Naive thymus-derived CD8-positive, alpha-beta T cell (primary cell): ENCODE measurements around the gene PAX5. TPM values are rescaled to one million over a fixed set of nuclear protein-coding genes. Genes with fewer than 3 reads are reported as not detected.
A peak's percentile ranks its signal among the peaks of the same experiment; 100 is the strongest.

Experiments
- ATAC-seq, 2 donors: fragments of 150-1000 bp; cut with Tn5 transposase in 1 of 2; sonication (Bioruptor Pico), chemical (Tn5 transposase) in 1 of 2; 1 replicate in 1 of 2; 2 replicates in 1 of 2; pipeline ENCODE4 v1.10.0; 2021; ENCODE audit warnings: mild to moderate bottlenecking in 2 of 2, moderate library complexity in 2 of 2
- POLR2A ChIA-PET: fragments of 350-600 bp; sonication (Branson Sonifier 250); formaldehyde crosslinking; loops from one replicate; lab custom pipeline; 2021; ENCODE audit warnings: antibody characterized with exemption; lab: Charles Lee
- DNase-seq, 10 donors: peaks; one replicate each; pipeline versions ENCODE4 v3.0.0 to v3.0.0-alpha.2; 2020 to 2022
- H3K27ac Mint-ChIP-seq, 10 donors: one replicate each; pipeline ENCODE4 v1.8.0; 2020 to 2022; ENCODE audit warnings: mild to moderate bottlenecking in 10 of 10, mixed read lengths in 10 of 10, moderate library complexity in 4 of 10, inconsistent platforms in 1 of 10
- H3K27me3 Mint-ChIP-seq, 5 donors: one replicate each; pipeline ENCODE4 v1.8.0; 2021 to 2022; ENCODE audit warnings: mixed read lengths in 5 of 5
- H3K36me3 Mint-ChIP-seq, 3 donors: one replicate each; pipeline ENCODE4 v1.8.0; 2020 to 2022; ENCODE audit warnings: mixed read lengths in 3 of 3, mild to moderate bottlenecking in 2 of 3, inconsistent platforms in 1 of 3
- H3K4me1 Mint-ChIP-seq, 4 donors: one replicate each; pipeline ENCODE4 v1.8.0; 2021 to 2022; ENCODE audit warnings: mixed read lengths in 4 of 4
- H3K4me3 Mint-ChIP-seq, 10 donors: one replicate each; pipeline ENCODE4 v1.8.0; 2020 to 2022; ENCODE audit warnings: mild to moderate bottlenecking in 10 of 10, mixed read lengths in 10 of 10, moderate library complexity in 6 of 10, inconsistent platforms in 1 of 10
- H3K9me3 Mint-ChIP-seq, 9 donors: one replicate each; pipeline ENCODE4 v1.8.0; 2020 to 2022; ENCODE audit warnings: mixed read lengths in 9 of 9, mild to moderate bottlenecking in 3 of 9, inconsistent platforms in 1 of 9, moderate library complexity in 1 of 9
- polyA plus RNA-seq, 3 donors: library from polyadenylated mRNA; unstranded; fragments of 300-500 nt; fragmentation: Illumina TruSeq; gene quantifications; one replicate each; pipeline ENCODE4 v1.2.3, GENCODE V29; 2021
- total RNA-seq, 8 experiments: library from RNA in 2 of 8; stranded (reverse) in 2 of 8; gene quantifications; one replicate each; pipeline ENCODE4 v1.2.3 and lab custom pipeline; 2021 to 2026

The PAX5 gene
- total and polyA plus RNA-seq, 5 experiments from 2014 or later, result 0.12 to 8.7 (median 8.5) TPM; not detected in 2

- no peak for ATAC-seq
- POLR2A ChIA-PET, result interaction anchor here (0.9 to 2.5 kb wide), 3 partner anchors 84 to 163 kb away, joined by 3 to 6 read pairs (median 3); partner anchors contain the start of gene ZCCHC7
- peak overlapping the region; percentile 77 to 97 (median 87) for H3K4me3 Mint-ChIP-seq
- peaks cover 0 to 11% (median 0%) of the 10 kb centered on the region in 9 donors for H3K9me3 Mint-ChIP-seq
- no peak for DNase-seq
- H3K4me1 Mint-ChIP-seq, result peaks cover 18 to 64% (median 43%) of the 10 kb centered on the region in 4 donors
- peaks cover 2 to 18% (median 5%) of the 10 kb centered on the region in 3 donors for H3K36me3 Mint-ChIP-seq
- H3K27me3 Mint-ChIP-seq, result peaks cover 40 to 96% (median 69%) of the 10 kb centered on the region in 5 donors
- H3K27ac Mint-ChIP-seq, result peak overlapping the region in 2 of 10 donors; percentile 79 to 91
These were observed 2.3 kb upstream of the PAX5 start for GRCh38 chr9:37036371-37036775.

DNA sequence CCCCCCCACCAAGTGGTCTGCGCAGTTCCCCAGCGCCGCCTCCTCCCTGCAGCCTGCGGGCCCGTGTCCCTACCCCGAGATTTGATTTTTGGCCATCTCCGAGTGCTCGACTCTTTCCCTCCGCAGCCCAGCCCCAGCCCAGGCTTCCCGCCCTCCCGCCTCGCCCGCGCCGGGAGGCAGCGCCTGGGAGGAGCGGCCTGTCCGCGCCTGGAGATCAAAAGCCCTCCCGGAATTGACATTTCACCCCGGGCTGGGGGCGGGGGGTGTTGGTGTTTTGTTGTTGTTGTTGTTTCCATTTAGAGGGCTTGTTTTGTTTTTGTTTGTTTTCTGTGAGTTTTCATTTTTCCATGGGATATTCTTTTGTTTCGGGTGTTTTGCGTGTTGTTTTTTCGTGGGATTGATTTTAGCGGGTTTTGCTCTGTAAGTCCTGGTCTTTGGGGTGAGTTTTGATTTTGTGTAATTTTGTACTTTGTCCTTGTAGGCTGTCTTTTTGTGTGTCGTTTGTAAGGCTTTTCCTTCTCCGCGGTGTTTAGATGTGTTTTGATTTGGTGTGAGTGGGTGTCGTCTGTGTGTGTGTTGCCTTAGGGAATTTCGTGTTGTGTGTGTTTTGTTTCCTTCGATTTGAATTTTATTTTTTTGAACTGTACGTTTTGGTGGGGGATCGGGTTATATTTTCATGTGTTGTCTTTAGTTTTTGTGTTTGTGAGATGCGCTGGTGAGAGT is 1.7 kb upstream of the PAX5 start:
- DNase-seq (peak in 1 of 10 donors; percentile 25), ATAC-seq (no peak)
- peaks cover 18 to 70% (median 44%) of the 10 kb centered on the region in 4 donors for H3K4me1 Mint-ChIP-seq
- peaks cover 0 to 11% (median 0%) of the 10 kb centered on the region in 9 donors for H3K9me3 Mint-ChIP-seq
- peak overlapping the region in 4 of 10 donors; percentile 54 to 91 (median 64) for H3K27ac Mint-ChIP-seq
- peaks cover 2 to 18% (median 5%) of the 10 kb centered on the region in 3 donors for H3K36me3 Mint-ChIP-seq
- POLR2A ChIA-PET, result interaction anchor here (2.5 kb wide), 1 partner anchor 85 kb away, joined by 6 read pairs; the partner anchor contains the start of gene ZCCHC7
- H3K27me3 Mint-ChIP-seq, result peaks cover 40 to 96% (median 66%) of the 10 kb centered on the region in 5 donors
- H3K4me3 Mint-ChIP-seq, result peak overlapping the region; percentile 77 to 97 (median 87)

GRCh38 chr9:37034938-37035647 is 1.0 kb upstream of the PAX5 start:
- peaks cover 0 to 11% (median 0%) of the 10 kb centered on the region in 9 donors for H3K9me3 Mint-ChIP-seq
- peak overlapping the region; percentile 0 to 97 (median 76) for H3K4me3 Mint-ChIP-seq
- peak overlapping the region in 2 of 10 donors; percentile 71 to 84 for H3K27ac Mint-ChIP-seq
- peaks cover 22 to 72% (median 50%) of the 10 kb centered on the region in 4 donors for H3K4me1 Mint-ChIP-seq
- DNase-seq, result peak in 1 of 10 donors; percentile 10
- POLR2A ChIA-PET, result interaction anchor here (0.6 kb wide), 1 partner anchor 84 kb away, joined by 7 read pairs; no protein-coding TSS in a partner anchor
- H3K36me3 Mint-ChIP-seq, result peaks cover 2 to 18% (median 8%) of the 10 kb centered on the region in 3 donors
- no peak for ATAC-seq
- peaks cover 44 to 97% (median 73%) of the 10 kb centered on the region in 5 donors for H3K27me3 Mint-ChIP-seq

GRCh38 chr9:37034305-37034937 is 353 bp upstream of the PAX5 start:
- DNase-seq, result peak in 2 of 10 donors; percentile 19 to 37
- ATAC-seq, result peak; percentile 18 to 41
- peak overlapping the region in 2 of 10 donors; percentile 79 to 84 for H3K27ac Mint-ChIP-seq

DNA sequence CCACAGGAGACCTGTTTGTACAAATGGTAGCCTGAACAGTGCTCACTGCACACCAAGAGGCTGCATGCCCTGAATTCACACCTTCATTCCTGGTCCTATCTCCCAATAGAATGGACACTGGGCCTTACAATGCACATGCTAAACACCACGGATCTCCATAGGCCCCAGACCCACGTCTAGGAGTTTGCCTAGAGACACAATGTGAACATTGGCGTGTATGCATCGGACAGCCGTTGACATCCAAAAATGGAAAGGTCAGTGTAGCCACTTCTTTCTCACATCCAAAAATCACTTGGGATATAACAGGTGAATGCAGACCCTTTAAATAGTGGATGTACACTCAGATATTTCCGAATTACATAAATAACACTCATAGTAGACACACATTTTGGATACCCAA is 927 bp downstream of the PAX5 start:
- Mint-ChIP-seq H3K9me3 (peaks cover 0 to 6% (median 0%) of the 10 kb centered on the region in 9 donors), H3K36me3 (peaks cover 2 to 9% (median 8%) of the 10 kb centered on the region in 3 donors), H3K27me3 (peaks cover 45 to 100% (median 66%) of the 10 kb centered on the region in 5 donors), H3K4me3 (peak overlapping the region in 8 of 10 donors; percentile 22 to 93 (median 64)), H3K4me1 (peaks cover 22 to 70% (median 62%) of the 10 kb centered on the region in 4 donors), H3K27ac (peak overlapping the region in 1 of 10 donors; percentile 79)
- POLR2A ChIA-PET, result no interaction called here
- DNase-seq (no peak), ATAC-seq (no peak)

More at GRCh38 chr9:37034305-37034937, 353 bp upstream of the PAX5 start:
- H3K4me1 Mint-ChIP-seq, result peaks cover 24 to 72% (median 56%) of the 10 kb centered on the region in 4 donors
- H3K4me3 Mint-ChIP-seq, result peak overlapping the region; percentile 54 to 97 (median 76)
- peaks cover 2 to 18% (median 8%) of the 10 kb centered on the region in 3 donors for H3K36me3 Mint-ChIP-seq
- peaks cover 45 to 100% (median 77%) of the 10 kb centered on the region in 5 donors for H3K27me3 Mint-ChIP-seq
- H3K9me3 Mint-ChIP-seq, result peaks cover 0 to 11% (median 0%) of the 10 kb centered on the region in 9 donors
- POLR2A ChIA-PET, result interaction anchor here (0.6 kb wide), 4 partner anchors 30 to 778 kb away, joined by 3 to 9 read pairs (median 6); no protein-coding TSS in a partner anchor

- Mint-ChIP-seq H3K36me3 (peaks cover 2 to 9% (median 8%) of the 10 kb centered on the region in 3 donors), H3K27ac (no peak overlapping the region), H3K4me1 (peaks cover 24 to 71% (median 65%) of the 10 kb centered on the region in 4 donors), H3K4me3 (peak overlapping the region in 2 of 10 donors; percentile 72 to 93), H3K9me3 (peaks cover 0 to 8% (median 0%) of the 10 kb centered on the region in 9 donors), H3K27me3 (peaks cover 47 to 100% (median 67%) of the 10 kb centered on the region in 5 donors)
- no peak for DNase-seq
- ATAC-seq, result no peak
- POLR2A ChIA-PET, result no interaction called here
These were observed 1.4 kb downstream of the PAX5 start for GRCh38 chr9:37032713-37033112.

- Mint-ChIP-seq H3K27me3 (peaks cover 45 to 100% (median 62%) of the 10 kb centered on the region in 5 donors), H3K27ac (no peak overlapping the region), H3K9me3 (peaks cover 0 to 9% (median 0%) of the 10 kb centered on the region in 9 donors), H3K4me3 (peak overlapping the region in 1 of 10 donors; percentile 93), H3K4me1 (peaks cover 20 to 72% (median 64%) of the 10 kb centered on the region in 4 donors), H3K36me3 (peaks cover 0 to 8% (median 7%) of the 10 kb centered on the region in 3 donors)
- ATAC-seq (no peak), DNase-seq (no peak)
- POLR2A ChIA-PET, result no interaction called here
These were observed 2.2 kb downstream of the PAX5 start for GRCh38 chr9:37031902-37032301.

DNA sequence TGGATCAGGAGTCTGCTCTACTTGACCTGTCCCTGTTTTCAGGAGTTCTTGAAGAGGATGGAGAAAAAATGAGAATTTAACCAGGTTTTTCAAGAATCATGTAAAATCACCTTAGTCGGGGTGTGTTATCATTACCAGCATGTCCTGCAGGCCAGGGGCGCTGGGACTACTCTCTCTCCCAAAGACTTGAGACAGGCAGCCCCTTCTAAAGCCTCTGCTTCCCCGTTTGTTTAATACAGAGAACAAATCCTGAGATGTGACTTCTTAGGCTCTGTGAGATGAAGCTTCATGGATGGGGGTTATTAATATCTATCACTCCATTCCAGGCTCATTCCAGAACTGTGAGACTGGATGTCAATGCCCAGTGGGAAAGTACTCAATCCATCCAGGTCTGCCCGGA is 3.0 kb downstream of the PAX5 start:
- no peak for ATAC-seq
- peaks cover 0 to 7% (median 0%) of the 10 kb centered on the region in 9 donors for H3K9me3 Mint-ChIP-seq
- POLR2A ChIA-PET, result no interaction called here
- no peak overlapping the region for H3K27ac Mint-ChIP-seq
- DNase-seq, result no peak
- H3K36me3 Mint-ChIP-seq, result peaks cover 0 to 6% (median 4%) of the 10 kb centered on the region in 3 donors
- peaks cover 40 to 97% (median 58%) of the 10 kb centered on the region in 5 donors for H3K27me3 Mint-ChIP-seq
- peak overlapping the region in 3 of 10 donors; percentile 38 to 93 (median 53) for H3K4me3 Mint-ChIP-seq
- peaks cover 15 to 70% (median 61%) of the 10 kb centered on the region in 4 donors for H3K4me1 Mint-ChIP-seq

DNA sequence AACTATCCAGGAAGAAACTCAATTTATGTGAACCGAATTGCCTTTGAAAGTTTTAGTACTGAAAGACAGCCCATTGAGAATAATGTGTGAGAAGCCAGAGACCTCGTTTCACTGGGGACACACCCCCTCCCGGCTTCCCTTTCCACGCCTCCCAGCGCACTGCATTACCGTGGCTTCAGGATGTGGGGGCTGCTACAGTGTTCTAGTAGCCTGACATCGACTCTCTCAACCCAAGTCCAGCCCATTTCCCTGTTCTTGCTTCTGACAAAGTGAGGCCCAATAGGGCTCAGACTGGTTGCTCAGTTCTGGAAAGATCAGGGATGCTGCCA is 3.5 kb downstream of the PAX5 start:
- ATAC-seq (peak; percentile 4 to 29), DNase-seq (peak in 2 of 10 donors; percentile 12 to 31)
- peak overlapping the region in 2 of 10 donors; percentile 26 to 46 for H3K27ac Mint-ChIP-seq

DNA sequence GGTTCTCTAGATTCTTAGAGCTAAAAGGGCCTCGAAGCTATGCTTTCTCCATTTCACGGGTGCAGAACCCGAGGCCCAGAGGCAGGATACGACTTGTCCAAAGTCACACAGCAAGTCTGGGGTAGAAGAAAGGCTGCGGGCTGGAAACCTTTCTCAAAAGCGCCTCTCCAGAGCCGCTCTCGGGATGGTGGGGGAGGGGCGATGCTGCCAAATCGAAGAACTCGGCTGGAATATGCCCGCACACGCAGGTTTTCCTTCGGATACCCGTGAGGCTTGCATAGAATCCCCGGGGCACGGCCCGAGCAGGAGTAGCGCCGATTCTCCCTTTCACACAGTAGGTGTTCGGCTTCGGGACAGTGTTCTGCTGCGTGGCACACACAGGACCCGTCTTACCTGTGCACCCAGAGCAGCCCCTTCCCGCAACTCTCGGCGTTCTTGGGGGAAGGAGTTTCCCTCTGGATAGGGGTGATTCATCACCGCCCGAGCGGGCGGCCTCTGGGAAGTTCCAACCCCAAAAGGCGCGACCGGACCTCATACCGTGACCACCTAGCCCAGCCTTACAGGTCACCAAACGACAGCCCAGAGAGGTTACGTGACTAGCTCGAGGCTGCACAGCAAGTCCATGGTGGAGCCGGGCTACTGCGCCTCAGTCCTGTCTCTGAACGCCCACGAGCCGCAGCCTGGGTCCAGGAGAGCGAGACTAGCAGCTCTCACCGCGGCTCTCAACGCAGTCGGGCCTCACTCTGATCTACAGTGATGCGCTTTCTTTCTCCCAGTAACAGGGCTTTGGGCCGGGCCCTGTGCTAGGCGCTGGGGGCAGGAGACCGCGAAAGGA is 4.1 kb downstream of the PAX5 start:
- peaks cover 0 to 5% (median 0%) of the 10 kb centered on the region in 9 donors for H3K9me3 Mint-ChIP-seq
- H3K27me3 Mint-ChIP-seq, result peaks cover 43 to 97% (median 57%) of the 10 kb centered on the region in 5 donors
- peak overlapping the region in 9 of 10 donors; percentile 28 to 79 (median 57) for H3K4me3 Mint-ChIP-seq
- H3K36me3 Mint-ChIP-seq, result peaks cover 0 to 6% (median 0%) of the 10 kb centered on the region in 3 donors
- DNase-seq, result peak in 1 of 10 donors; percentile 1
- peak overlapping the region in 2 of 10 donors; percentile 29 to 46 for H3K27ac Mint-ChIP-seq
- ATAC-seq, result peak in 1 of 2 donors; percentile 0
- peaks cover 16 to 68% (median 58%) of the 10 kb centered on the region in 4 donors for H3K4me1 Mint-ChIP-seq
- POLR2A ChIA-PET, result interaction anchor here (1.7 kb wide), 1 partner anchor 8 kb away, joined by 4 read pairs; no protein-coding TSS in a partner anchor

More for the DNA sequence above, 3.5 kb downstream of the PAX5 start:
- H3K4me3 Mint-ChIP-seq, result peak overlapping the region in 9 of 10 donors; percentile 10 to 79 (median 57)
- H3K36me3 Mint-ChIP-seq, result peaks cover 0 to 6% (median 0%) of the 10 kb centered on the region in 3 donors
- peaks cover 42 to 97% (median 58%) of the 10 kb centered on the region in 5 donors for H3K27me3 Mint-ChIP-seq
- POLR2A ChIA-PET, result no interaction called here
- peaks cover 15 to 70% (median 61%) of the 10 kb centered on the region in 4 donors for H3K4me1 Mint-ChIP-seq
- peaks cover 0 to 5% (median 0%) of the 10 kb centered on the region in 9 donors for H3K9me3 Mint-ChIP-seq
